WTC11 (cell line): ENCODE measurements around the gene ELOA. TPM values are rescaled to one million over a fixed set of nuclear protein-coding genes. Genes with fewer than 3 reads are reported as not detected.

Source experiments
- ATAC-seq: fragments of 200-7000 bp; cut with Tn5 transposase; 2 replicates; pipeline ENCODE4 v1.10.0; 2021; ENCODE audit warnings: mild to moderate bottlenecking, moderate library complexity
- CTCF ChIA-PET: fragments of 300-600 bp; sonication (Branson Sonifier 250); formaldehyde crosslinking; loops from one replicate; lab custom pipeline; 2021; ENCODE audit warnings: antibody characterized with exemption; lab: Charles Lee
- POLR2A ChIA-PET: fragments of 350-600 bp; sonication (Branson Sonifier 250); formaldehyde crosslinking; loops from one replicate; lab custom pipeline; 2021; ENCODE audit warnings: antibody characterized with exemption; lab: Charles Lee
- DNase-seq: peaks from one replicate; pipeline ENCODE4 v3.0.0; 2021; ENCODE audit warnings: low spot score
- H3K27ac Mint-ChIP-seq: 2 replicates; pipeline ENCODE4 v1.8.0; 2021; ENCODE audit warnings: mixed read lengths
- H3K27me3 Mint-ChIP-seq: 2 replicates; pipeline ENCODE4 v1.8.0; 2021; ENCODE audit warnings: low read depth, mild to moderate bottlenecking, moderate library complexity, mixed read lengths
- H3K36me3 Mint-ChIP-seq: 2 replicates; pipeline ENCODE4 v1.8.0; 2021; ENCODE audit warnings: mixed read lengths
- H3K4me1 Mint-ChIP-seq: 2 replicates; pipeline ENCODE4 v1.8.0; 2022; ENCODE audit warnings: mixed read lengths
- H3K4me3 Mint-ChIP-seq: 2 replicates; pipeline ENCODE4 v1.8.0; 2021; ENCODE audit warnings: mild to moderate bottlenecking, moderate library complexity, mixed read lengths
- H3K9me3 Mint-ChIP-seq: 2 replicates; pipeline ENCODE4 v1.8.0; 2021; ENCODE audit warnings: mixed read lengths
- IRF2 ChIP-seq: sonication (generic); formaldehyde crosslinking; IDR thresholded peaks from 2 replicates; pipeline ENCODE4 v1.8.0; 2022; ENCODE audit warnings: low read depth, missing genetic modification reagents, borderline replicate concordance
- MYBL2 ChIP-seq: sonication (generic); formaldehyde crosslinking; IDR thresholded peaks from 2 replicates; pipeline ENCODE4 v1.8.1; 2023; ENCODE audit warnings: mild to moderate bottlenecking, moderate library complexity, missing genetic modification reagents
- NFATC4 ChIP-seq: fragments of 250-450 bp; sonication (Bioruptor Pico); IDR thresholded peaks from 2 replicates; pipeline ENCODE4 v1.9.0; 2021; ENCODE audit warnings: mild to moderate bottlenecking
- NR3C1 ChIP-seq: sonication (generic); formaldehyde crosslinking; conservative IDR thresholded peaks from 2 replicates; pipeline ENCODE4 v1.8.1; 2023; ENCODE audit warnings: low read depth, mild to moderate bottlenecking, missing genetic modification reagents
- RORB ChIP-seq: fragments of 250-450 bp; sonication (Bioruptor Pico); IDR thresholded peaks from 2 replicates; pipeline ENCODE4 v1.9.0; 2021; ENCODE audit warnings: mild to moderate bottlenecking
- TCF7 ChIP-seq: sonication (generic); formaldehyde crosslinking; IDR thresholded peaks from 2 replicates; pipeline ENCODE4 v1.8.0; 2022; ENCODE audit warnings: mild to moderate bottlenecking, low read depth, missing genetic modification reagents, moderate library complexity
- TEAD1 ChIP-seq: sonication (generic); formaldehyde crosslinking; IDR thresholded peaks from 2 replicates; pipeline ENCODE4 v1.8.0; 2022; ENCODE audit warnings: mild to moderate bottlenecking, missing genetic modification reagents
- TP53 ChIP-seq: sonication (generic); formaldehyde crosslinking; IDR thresholded peaks from 2 replicates; pipeline ENCODE4 v1.8.1; 2023; ENCODE audit warnings: mild to moderate bottlenecking, missing genetic modification reagents
- total RNA-seq: library from RNA; stranded (reverse); gene quantifications from 3 replicates; pipeline ENCODE4 v1.2.3, GENCODE V29; 2021
- TF ChIP-seq, protein P1 (sequence below): fragments of 250-450 bp; sonication (Bioruptor Pico); IDR thresholded peaks from 2 replicates; pipeline ENCODE4 v1.9.0; 2021; ENCODE audit warnings: mild to moderate bottlenecking
- TF ChIP-seq, protein P2 (sequence below): sonication (generic); formaldehyde crosslinking; IDR thresholded peaks from 2 replicates; pipeline ENCODE4 v1.8.1; 2022; ENCODE audit warnings: mild to moderate bottlenecking, moderate library complexity, missing genetic modification reagents
- TF ChIP-seq, protein P3 (sequence below): sonication (generic); formaldehyde crosslinking; IDR thresholded peaks from 2 replicates; pipeline ENCODE4 v1.8.1; 2023; ENCODE audit warnings: mild to moderate bottlenecking, missing genetic modification reagents
- TF ChIP-seq, protein P4 (sequence below): sonication (generic); formaldehyde crosslinking; IDR thresholded peaks from 2 replicates; pipeline ENCODE4 v1.8.1; 2022; ENCODE audit warnings: missing genetic modification reagents, borderline replicate concordance
- TF ChIP-seq, protein P5 (sequence below): fragments of 250-450 bp; sonication (Bioruptor Pico); IDR thresholded peaks from 2 replicates; pipeline ENCODE4 v2.1.2; 2022; ENCODE audit warnings: mild to moderate bottlenecking, moderate library complexity
- TF ChIP-seq, protein P6 (sequence below): sonication (generic); formaldehyde crosslinking; IDR thresholded peaks from 2 replicates; pipeline ENCODE4 v1.8.0; 2023; ENCODE audit warnings: missing genetic modification reagents
- TF ChIP-seq, protein P7 (sequence below): sonication (generic); formaldehyde crosslinking; IDR thresholded peaks from 2 replicates; pipeline ENCODE4 v1.8.1; 2022; ENCODE audit warnings: low read depth, mild to moderate bottlenecking, moderate library complexity, missing genetic modification reagents, borderline replicate concordance

Gene ELOA
- total RNA-seq, 1 experiment from 2014 or later = 45.1 TPM

DNA sequence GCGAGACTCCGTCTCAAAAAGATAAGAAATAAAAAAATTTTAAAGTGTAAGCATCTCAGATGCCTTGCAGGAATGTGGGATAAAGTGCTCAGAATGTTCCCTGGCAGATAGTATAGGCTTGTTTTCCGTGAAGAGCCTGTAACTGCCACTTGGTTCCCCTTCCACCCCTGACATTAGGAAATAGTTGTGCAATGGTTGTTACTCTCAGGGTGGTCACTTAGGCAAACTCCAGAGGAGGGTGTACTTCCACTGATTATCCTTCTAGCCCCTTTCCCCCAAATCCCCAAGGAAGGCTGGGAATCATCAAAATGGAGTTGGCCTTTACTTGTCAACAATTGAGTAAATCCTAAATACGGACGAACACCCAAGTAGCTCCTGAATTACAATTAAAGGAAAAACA lies 41.3 kb upstream of the ELOA start:
- POLR2A ChIA-PET = interaction anchor here (1.0 kb wide), 1 partner anchor 10 kb away, joined by 3 read pairs; the partner anchor contains the start of gene RPL11
- DNase-seq (no peak), ATAC-seq (no peak)
- peaks cover 60% of the 10 kb centered on the region for H3K36me3 Mint-ChIP-seq
- H3K27ac Mint-ChIP-seq = peak overlapping the region; percentile 42; the same call in 1 of the 2 replicates
- H3K27me3 Mint-ChIP-seq = no peaks in the 10 kb centered on the region
- TF ChIP-seq TP53 (CRISPR knock-in tag) = no peak
- TF ChIP-seq, protein P1, sequence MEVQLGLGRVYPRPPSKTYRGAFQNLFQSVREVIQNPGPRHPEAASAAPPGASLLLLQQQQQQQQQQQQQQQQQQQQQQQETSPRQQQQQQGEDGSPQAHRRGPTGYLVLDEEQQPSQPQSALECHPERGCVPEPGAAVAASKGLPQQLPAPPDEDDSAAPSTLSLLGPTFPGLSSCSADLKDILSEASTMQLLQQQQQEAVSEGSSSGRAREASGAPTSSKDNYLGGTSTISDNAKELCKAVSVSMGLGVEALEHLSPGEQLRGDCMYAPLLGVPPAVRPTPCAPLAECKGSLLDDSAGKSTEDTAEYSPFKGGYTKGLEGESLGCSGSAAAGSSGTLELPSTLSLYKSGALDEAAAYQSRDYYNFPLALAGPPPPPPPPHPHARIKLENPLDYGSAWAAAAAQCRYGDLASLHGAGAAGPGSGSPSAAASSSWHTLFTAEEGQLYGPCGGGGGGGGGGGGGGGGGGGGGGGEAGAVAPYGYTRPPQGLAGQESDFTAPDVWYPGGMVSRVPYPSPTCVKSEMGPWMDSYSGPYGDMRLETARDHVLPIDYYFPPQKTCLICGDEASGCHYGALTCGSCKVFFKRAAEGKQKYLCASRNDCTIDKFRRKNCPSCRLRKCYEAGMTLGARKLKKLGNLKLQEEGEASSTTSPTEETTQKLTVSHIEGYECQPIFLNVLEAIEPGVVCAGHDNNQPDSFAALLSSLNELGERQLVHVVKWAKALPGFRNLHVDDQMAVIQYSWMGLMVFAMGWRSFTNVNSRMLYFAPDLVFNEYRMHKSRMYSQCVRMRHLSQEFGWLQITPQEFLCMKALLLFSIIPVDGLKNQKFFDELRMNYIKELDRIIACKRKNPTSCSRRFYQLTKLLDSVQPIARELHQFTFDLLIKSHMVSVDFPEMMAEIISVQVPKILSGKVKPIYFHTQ (CRISPR knock-in tag) = no peak
- H3K4me3 Mint-ChIP-seq = no peak overlapping the region
- peaks cover 5% of the 10 kb centered on the region; the same call in 1 of the 2 replicates for H3K4me1 Mint-ChIP-seq
- CTCF ChIA-PET = interaction anchor here (0.6 to 3.0 kb wide), 3 partner anchors 10 to 70 kb away, joined by 3 to 12 read pairs (median 4); partner anchors contain the start of gene RPL11
- no peaks in the 10 kb centered on the region for H3K9me3 Mint-ChIP-seq

DNA sequence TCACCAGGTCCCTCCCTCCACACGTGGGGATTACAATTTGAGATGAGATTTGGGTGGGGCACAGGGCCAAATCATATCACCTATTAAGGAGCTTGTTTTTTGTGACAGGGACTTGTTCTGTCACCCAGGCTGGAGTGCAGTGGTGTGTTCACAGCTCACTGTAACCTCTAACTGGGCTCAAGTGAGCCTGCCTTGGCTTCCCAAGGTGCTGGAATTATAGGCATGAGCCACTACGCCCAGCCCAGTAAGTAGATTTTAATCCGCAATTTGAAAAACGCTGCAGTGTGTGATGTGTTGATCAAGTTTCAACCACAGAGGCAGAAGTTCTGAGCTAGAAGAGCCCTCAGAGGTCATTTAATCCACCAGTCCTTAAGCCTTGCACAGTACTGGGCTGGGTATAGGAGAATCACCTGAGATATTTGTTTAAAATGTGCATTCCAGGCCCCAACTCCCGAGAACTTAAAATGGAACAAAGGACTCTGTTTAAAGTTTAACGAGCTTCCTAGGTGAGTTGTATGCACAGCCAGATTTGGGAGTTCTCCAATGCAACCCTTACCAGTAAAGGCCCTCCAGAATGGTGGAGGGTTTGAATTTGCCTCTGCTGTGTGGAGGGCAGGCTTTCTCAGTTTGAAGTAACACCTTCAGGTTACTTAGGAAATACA lies 38.3 kb upstream of the ELOA start:
- peak overlapping the region; percentile 41 for H3K27ac Mint-ChIP-seq
- no peaks in the 10 kb centered on the region for H3K9me3 Mint-ChIP-seq
- TF ChIP-seq, protein P2, sequence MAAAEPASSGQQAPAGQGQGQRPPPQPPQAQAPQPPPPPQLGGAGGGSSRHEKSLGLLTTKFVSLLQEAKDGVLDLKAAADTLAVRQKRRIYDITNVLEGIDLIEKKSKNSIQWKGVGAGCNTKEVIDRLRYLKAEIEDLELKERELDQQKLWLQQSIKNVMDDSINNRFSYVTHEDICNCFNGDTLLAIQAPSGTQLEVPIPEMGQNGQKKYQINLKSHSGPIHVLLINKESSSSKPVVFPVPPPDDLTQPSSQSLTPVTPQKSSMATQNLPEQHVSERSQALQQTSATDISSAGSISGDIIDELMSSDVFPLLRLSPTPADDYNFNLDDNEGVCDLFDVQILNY = no peak
- TF ChIP-seq TEAD1 (CRISPR knock-in tag) (no peak), TCF7 (CRISPR knock-in tag) (no peak), NFATC4 (CRISPR knock-in tag) (no peak), IRF2 (no peak), RORB (CRISPR knock-in tag) (no peak)
- TF ChIP-seq, protein P3, sequence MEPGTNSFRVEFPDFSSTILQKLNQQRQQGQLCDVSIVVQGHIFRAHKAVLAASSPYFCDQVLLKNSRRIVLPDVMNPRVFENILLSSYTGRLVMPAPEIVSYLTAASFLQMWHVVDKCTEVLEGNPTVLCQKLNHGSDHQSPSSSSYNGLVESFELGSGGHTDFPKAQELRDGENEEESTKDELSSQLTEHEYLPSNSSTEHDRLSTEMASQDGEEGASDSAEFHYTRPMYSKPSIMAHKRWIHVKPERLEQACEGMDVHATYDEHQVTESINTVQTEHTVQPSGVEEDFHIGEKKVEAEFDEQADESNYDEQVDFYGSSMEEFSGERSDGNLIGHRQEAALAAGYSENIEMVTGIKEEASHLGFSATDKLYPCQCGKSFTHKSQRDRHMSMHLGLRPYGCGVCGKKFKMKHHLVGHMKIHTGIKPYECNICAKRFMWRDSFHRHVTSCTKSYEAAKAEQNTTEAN (CRISPR knock-in tag) = no peak
- TF ChIP-seq, protein P4, sequence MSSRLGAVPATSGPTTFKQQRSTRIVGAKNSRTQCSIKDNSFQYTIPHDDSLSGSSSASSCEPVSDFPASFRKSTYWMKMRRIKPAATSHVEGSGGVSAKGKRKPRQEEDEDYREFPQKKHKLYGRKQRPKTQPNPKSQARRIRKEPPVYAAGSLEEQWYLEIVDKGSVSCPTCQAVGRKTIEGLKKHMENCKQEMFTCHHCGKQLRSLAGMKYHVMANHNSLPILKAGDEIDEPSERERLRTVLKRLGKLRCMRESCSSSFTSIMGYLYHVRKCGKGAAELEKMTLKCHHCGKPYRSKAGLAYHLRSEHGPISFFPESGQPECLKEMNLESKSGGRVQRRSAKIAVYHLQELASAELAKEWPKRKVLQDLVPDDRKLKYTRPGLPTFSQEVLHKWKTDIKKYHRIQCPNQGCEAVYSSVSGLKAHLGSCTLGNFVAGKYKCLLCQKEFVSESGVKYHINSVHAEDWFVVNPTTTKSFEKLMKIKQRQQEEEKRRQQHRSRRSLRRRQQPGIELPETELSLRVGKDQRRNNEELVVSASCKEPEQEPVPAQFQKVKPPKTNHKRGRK (CRISPR knock-in tag) = no peak
- ChIA-PET CTCF (interaction anchor here (1.2 kb wide), 2 partner anchors 14 to 41 kb away, joined by 3 to 5 read pairs; no protein-coding TSS in a partner anchor), POLR2A (no interaction called here)
- H3K27me3 Mint-ChIP-seq = no peaks in the 10 kb centered on the region
- no peak overlapping the region for H3K4me3 Mint-ChIP-seq
- H3K4me1 Mint-ChIP-seq = no peaks in the 10 kb centered on the region
- peaks cover 35% of the 10 kb centered on the region for H3K36me3 Mint-ChIP-seq
- ATAC-seq (no peak), DNase-seq (no peak)

DNA sequence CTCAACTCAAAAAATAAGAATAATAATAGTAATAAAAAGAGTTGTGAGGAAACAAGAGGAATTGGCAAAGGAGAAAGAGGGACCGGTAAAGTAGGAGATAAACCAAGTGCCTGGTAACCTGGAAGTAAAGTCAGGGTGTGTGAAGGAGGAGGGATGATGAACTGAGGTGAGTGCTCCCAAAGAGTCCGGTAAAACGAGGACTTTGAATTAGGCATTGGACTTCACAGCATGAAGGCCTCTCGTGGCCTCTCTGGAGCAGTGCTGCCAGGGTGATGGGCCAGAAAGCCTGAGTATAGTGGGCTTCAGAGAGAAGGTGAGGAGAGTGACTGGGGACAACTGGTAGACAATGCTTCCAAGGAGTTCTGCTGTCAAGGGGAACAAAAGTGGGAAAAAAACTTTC lies 34.0 kb upstream of the ELOA start:
- TF ChIP-seq, protein P5, sequence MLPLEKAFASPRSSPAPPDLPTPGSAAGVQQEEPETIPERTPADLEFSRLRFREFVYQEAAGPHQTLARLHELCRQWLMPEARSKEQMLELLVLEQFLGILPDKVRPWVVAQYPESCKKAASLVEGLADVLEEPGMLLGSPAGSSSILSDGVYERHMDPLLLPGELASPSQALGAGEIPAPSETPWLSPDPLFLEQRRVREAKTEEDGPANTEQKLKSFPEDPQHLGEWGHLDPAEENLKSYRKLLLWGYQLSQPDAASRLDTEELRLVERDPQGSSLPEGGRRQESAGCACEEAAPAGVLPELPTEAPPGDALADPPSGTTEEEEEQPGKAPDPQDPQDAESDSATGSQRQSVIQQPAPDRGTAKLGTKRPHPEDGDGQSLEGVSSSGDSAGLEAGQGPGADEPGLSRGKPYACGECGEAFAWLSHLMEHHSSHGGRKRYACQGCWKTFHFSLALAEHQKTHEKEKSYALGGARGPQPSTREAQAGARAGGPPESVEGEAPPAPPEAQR = no peak
- TF ChIP-seq, protein P6, sequence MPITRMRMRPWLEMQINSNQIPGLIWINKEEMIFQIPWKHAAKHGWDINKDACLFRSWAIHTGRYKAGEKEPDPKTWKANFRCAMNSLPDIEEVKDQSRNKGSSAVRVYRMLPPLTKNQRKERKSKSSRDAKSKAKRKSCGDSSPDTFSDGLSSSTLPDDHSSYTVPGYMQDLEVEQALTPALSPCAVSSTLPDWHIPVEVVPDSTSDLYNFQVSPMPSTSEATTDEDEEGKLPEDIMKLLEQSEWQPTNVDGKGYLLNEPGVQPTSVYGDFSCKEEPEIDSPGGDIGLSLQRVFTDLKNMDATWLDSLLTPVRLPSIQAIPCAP (CRISPR knock-in tag) = no peak
- TF ChIP-seq MYBL2 (CRISPR knock-in tag) = no peak
- TF ChIP-seq, protein P7, sequence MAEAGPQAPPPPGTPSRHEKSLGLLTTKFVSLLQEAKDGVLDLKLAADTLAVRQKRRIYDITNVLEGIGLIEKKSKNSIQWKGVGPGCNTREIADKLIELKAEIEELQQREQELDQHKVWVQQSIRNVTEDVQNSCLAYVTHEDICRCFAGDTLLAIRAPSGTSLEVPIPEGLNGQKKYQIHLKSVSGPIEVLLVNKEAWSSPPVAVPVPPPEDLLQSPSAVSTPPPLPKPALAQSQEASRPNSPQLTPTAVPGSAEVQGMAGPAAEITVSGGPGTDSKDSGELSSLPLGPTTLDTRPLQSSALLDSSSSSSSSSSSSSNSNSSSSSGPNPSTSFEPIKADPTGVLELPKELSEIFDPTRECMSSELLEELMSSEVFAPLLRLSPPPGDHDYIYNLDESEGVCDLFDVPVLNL = no peak
- TF ChIP-seq, protein P1 (CRISPR knock-in tag) = no peak
- no peak for TF ChIP-seq NR3C1 (CRISPR knock-in tag)
- peaks cover 15% of the 10 kb centered on the region for H3K36me3 Mint-ChIP-seq
- no peaks in the 10 kb centered on the region for H3K9me3 Mint-ChIP-seq
- POLR2A ChIA-PET = no interaction called here
- H3K4me1 Mint-ChIP-seq = no peaks in the 10 kb centered on the region
- DNase-seq (no peak), ATAC-seq (no peak)
- no peak overlapping the region for H3K4me3 Mint-ChIP-seq
- CTCF ChIA-PET = no interaction called here
- H3K27me3 Mint-ChIP-seq = no peaks in the 10 kb centered on the region
- H3K27ac Mint-ChIP-seq = peak overlapping the region; percentile 24; the same call in 1 of the 2 replicates
